GM13977 (cell line): ENCODE data around the gene RYK.

ENCODE experiments used
- DNase-seq: peaks from one replicate; pipeline ENCODE4 v3.0.0; 2012; ENCODE audit warnings: low spot score
- CTCF ChIP-seq: IDR thresholded peaks from 2 replicates; pipeline ENCODE4 v1.5.1; 2012; ENCODE audit warnings: mild to moderate bottlenecking, control low read depth; ENCODE audit not compliant: insufficient read depth; ENCODE audit errors: extremely low read depth, missing control alignments
- in situ Hi-C: fragments of 300-500 bp; cut with MboI; formaldehyde crosslinking; loops from one replicate; pipeline ENCODE4 v1.12.0; 2022; ENCODE audit warnings: low sequenced_read_pairs, low pct_unique_long_range_greater_than_20kb, mixed read lengths, inconsistent platforms; ENCODE audit not compliant: unreplicated experiment

RYK gene

GRCh38 chr3:134163096-134163495, 87.6 kb downstream of the RYK start:
- in situ Hi-C loops = no loop called here
- TF ChIP-seq CTCF = no peak
- no peak for DNase-seq

GRCh38 chr3:134161898-134162615, 88.6 kb downstream of the RYK start:
- no peak for TF ChIP-seq CTCF
- no peak for DNase-seq
- in situ Hi-C loops = no loop called here

- in situ Hi-C loops = no loop called here
- TF ChIP-seq CTCF = no peak
- DNase-seq = no peak
Measured at GRCh38 chr3:134155446-134155845, 95.2 kb downstream of the RYK start.

- no peak for DNase-seq
- in situ Hi-C loops = no loop called here
- TF ChIP-seq CTCF = no peak
Measured at GRCh38 chr3:134153761-134154160, 96.9 kb downstream of the RYK start.

GRCh38 chr3:134150476-134150875, 100.2 kb downstream of the RYK start:
- no peak for DNase-seq
- no peak for TF ChIP-seq CTCF
- in situ Hi-C loops = no loop called here

GRCh38 chr3:134149286-134149685, 101.4 kb downstream of the RYK start:
- DNase-seq = no peak
- in situ Hi-C loops = no loop called here
- TF ChIP-seq CTCF = no peak
